NCI-H2081 treated with DMSO at 0.1 percent for 48 hours (cell line): ENCODE measurements around the gene SLC35D1.
"Not testable (repeated sequence)": the region's sequence is repeated elsewhere in the genome, so short reads cannot be mapped to it uniquely, and the experiment has no call there.

Source experiments
- DNase-seq: peaks from one replicate; lab custom pipeline; 2025; lab: John Stamatoyannopoulos, UW

The SLC35D1 gene

GRCh38 chr1:67053785-67054772, at the start of gene SLC35D1:
Gene SLC35D1 (minus strand): TSS chr1:67054148. CDS start chr1:67054013, 135 bp downstream.
- DNase-seq: peak; percentile 53

GRCh38 chr1:67103548-67103947, 49.6 kb upstream of the SLC35D1 start:
- no peak for DNase-seq

GRCh38 chr1:67100833-67101232, 46.9 kb upstream of the SLC35D1 start:
- no peak for DNase-seq

GRCh38 chr1:67097305-67097704, 43.4 kb upstream of the SLC35D1 start:
- no peak for DNase-seq

GRCh38 chr1:67094191-67094590, 40.2 kb upstream of the SLC35D1 start:
- no peak for DNase-seq

GRCh38 chr1:67089685-67090208, 35.8 kb upstream of the SLC35D1 start:
- DNase-seq: no peak

GRCh38 chr1:67088440-67088839, 34.5 kb upstream of the SLC35D1 start:
- no peak for DNase-seq

GRCh38 chr1:67085326-67085725, 31.4 kb upstream of the SLC35D1 start:
- no peak for DNase-seq

GRCh38 chr1:67084765-67085318, 30.9 kb upstream of the SLC35D1 start:
- no peak for DNase-seq

- no peak for DNase-seq
These were observed 24.3 kb upstream of the SLC35D1 start for GRCh38 chr1:67078291-67078690.

- no peak for DNase-seq
These were observed 23.6 kb upstream of the SLC35D1 start for GRCh38 chr1:67077593-67077992.

GRCh38 chr1:67072749-67073148, 18.8 kb upstream of the SLC35D1 start:
- DNase-seq: no peak

GRCh38 chr1:67067655-67068054, 13.7 kb upstream of the SLC35D1 start:
- not testable (repeated sequence) for DNase-seq

- no peak for DNase-seq
These were observed 8.5 kb upstream of the SLC35D1 start for GRCh38 chr1:67062412-67062811.

GRCh38 chr1:67061266-67061665, 7.3 kb upstream of the SLC35D1 start:
- no peak for DNase-seq

GRCh38 chr1:67060811-67061218, 6.9 kb upstream of the SLC35D1 start:
- DNase-seq: no peak

GRCh38 chr1:67059346-67059745, 5.4 kb upstream of the SLC35D1 start:
- no peak for DNase-seq

- DNase-seq: no peak
These were observed 4.8 kb upstream of the SLC35D1 start for GRCh38 chr1:67058761-67059160.

GRCh38 chr1:67058242-67058641, 4.3 kb upstream of the SLC35D1 start:
- no peak for DNase-seq

- no peak for DNase-seq
These were observed 488 bp downstream of the SLC35D1 start for GRCh38 chr1:67053535-67053784.

- no peak for DNase-seq
These were observed 1.0 kb downstream of the SLC35D1 start for GRCh38 chr1:67052741-67053534.

GRCh38 chr1:67051196-67051595, 2.8 kb downstream of the SLC35D1 start:
- DNase-seq: no peak
